ENCODE data around the gene ENDOG.
"Not testable (repeated sequence)": the region's sequence is repeated elsewhere in the genome, so short reads cannot be mapped to it uniquely, and the experiment has no call there.

ENDOG gene

DNA sequence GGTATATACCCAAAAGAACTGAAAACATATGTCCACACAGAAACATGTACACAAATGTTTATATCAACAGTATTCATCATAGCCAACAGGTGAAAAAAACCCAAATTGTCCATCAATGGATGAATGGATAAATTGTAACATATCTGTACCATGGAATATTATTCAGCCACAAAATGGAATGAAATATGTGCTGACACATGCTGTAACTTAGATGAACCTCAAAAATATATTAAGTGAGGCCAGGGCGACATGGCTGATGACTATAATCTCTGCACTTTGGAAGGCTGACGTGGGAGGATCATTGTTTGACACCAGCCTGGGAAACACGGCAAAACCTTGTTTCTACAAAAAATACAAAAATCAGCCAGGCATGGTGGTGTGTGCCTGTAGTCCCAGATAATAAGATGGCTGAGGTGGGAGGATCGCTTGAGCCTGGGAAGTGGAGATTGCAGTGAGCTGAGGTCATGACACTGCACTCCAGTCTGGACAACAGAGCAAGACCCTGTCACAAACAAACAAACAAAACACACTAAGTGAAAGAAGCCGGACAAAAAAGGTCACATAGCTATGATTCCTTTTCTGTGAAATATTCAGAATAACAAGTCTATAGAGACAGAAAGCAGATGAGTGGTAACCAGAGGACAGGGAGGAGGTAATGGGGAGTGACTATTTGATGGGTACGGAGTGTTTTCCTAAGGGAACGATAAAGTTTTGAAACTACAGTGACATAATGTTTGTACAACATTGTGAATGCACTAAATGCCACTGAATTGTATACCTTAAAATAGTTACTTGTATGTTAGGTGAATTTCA lies 52.0 kb downstream of the ENDOG start:
- no peak for DNase-seq

DNA sequence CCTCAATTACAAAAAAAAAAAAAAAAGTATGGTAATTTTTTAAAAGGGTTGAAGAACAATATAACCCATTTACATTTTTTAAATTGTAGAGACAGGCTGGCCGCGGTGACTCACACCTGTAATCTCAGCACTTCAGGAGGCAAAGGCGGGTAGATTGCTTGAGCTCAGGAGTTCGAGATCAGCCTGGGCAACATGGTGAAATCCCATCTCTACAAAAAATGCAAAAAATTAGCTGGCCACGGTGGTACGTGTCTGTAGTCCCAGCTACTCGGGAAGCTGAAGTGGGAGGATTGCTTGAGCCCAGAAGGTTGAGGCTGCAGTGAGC lies 52.6 kb downstream of the ENDOG start:
- not testable (repeated sequence) for DNase-seq
